Measurements from ENCODE around the gene UTP14A.

GRCh38 chrX:129933700-129934099, 27.7 kb downstream of the UTP14A start:
- TF ChIP-seq EZH2 (IDR thresholded peaks at IDR 0.05; ENCODE audit: borderline replicate concordance) (no peak), CTCF (IDR thresholded peaks at IDR 0.05; ENCODE audit: poor library complexity) (no peak), EZH2phosphoT487 (IDR thresholded peaks at IDR 0.05; ENCODE audit: low read depth, severe bottlenecking, unreplicated experiment) (no peak)

All from hepatocyte (in vitro differentiated cells).